HG03196 (cell line): ENCODE results near the gene CMTM7.
"Not testable (repeated sequence)": the region's sequence is repeated elsewhere in the genome, so short reads cannot be mapped to it uniquely, and the experiment has no call there.

Source experiments
- ATAC-seq: cut with Tn5 transposase; IDR thresholded peaks from one replicate; pipeline ENCODE4 v1.9.1; 2021; ENCODE audit not compliant: unreplicated experiment

The CMTM7 gene

GRCh38 chr3:32456429-32457130, 64.9 kb downstream of the CMTM7 start:
- ATAC-seq: no peak

- no peak for ATAC-seq
These were observed 66.4 kb downstream of the CMTM7 start for GRCh38 chr3:32457971-32458471.

GRCh38 chr3:32459450-32459849, 67.8 kb downstream of the CMTM7 start:
- ATAC-seq: no peak

- peak; percentile 85 for ATAC-seq
These were observed 68.5 kb downstream of the CMTM7 start for GRCh38 chr3:32460031-32460749.

GRCh38 chr3:32460817-32461496, 69.3 kb downstream of the CMTM7 start:
- not testable (repeated sequence) for ATAC-seq

- not testable (repeated sequence) for ATAC-seq
These were observed 70.7 kb downstream of the CMTM7 start for GRCh38 chr3:32462191-32462986.

- not testable (repeated sequence) for ATAC-seq
These were observed 71.8 kb downstream of the CMTM7 start for GRCh38 chr3:32463415-32463814.

- ATAC-seq: not testable (repeated sequence)
These were observed 73.1 kb downstream of the CMTM7 start for GRCh38 chr3:32464726-32465125.

- ATAC-seq: not testable (repeated sequence)
These were observed 75.2 kb downstream of the CMTM7 start for GRCh38 chr3:32466808-32467207.

GRCh38 chr3:32467333-32468070, 75.8 kb downstream of the CMTM7 start:
- no peak for ATAC-seq

- peak; percentile 20 for ATAC-seq
These were observed 77.7 kb downstream of the CMTM7 start for GRCh38 chr3:32469151-32469874.

- no peak for ATAC-seq
These were observed 78.7 kb downstream of the CMTM7 start for GRCh38 chr3:32470362-32470761.

GRCh38 chr3:32471246-32471645, 79.6 kb downstream of the CMTM7 start:
- no peak for ATAC-seq

- ATAC-seq: not testable (repeated sequence)
These were observed 80.5 kb downstream of the CMTM7 start for GRCh38 chr3:32472151-32472550.

GRCh38 chr3:32474201-32474600, 82.5 kb downstream of the CMTM7 start:
- no peak for ATAC-seq

- ATAC-seq: no peak
These were observed 89.0 kb downstream of the CMTM7 start for GRCh38 chr3:32480604-32481003.

GRCh38 chr3:32481791-32482631, 90.4 kb downstream of the CMTM7 start:
- no peak for ATAC-seq

- no peak for ATAC-seq
These were observed 91.0 kb downstream of the CMTM7 start for GRCh38 chr3:32482693-32483092.

- ATAC-seq: no peak
These were observed 92.1 kb downstream of the CMTM7 start for GRCh38 chr3:32483772-32484171.
